Hematopoietic multipotent progenitor cell (in vitro differentiated cells): Measurements from ENCODE around the gene DEFB129. TPM values are rescaled to one million over a fixed set of nuclear protein-coding genes. Genes with fewer than 3 reads are reported as not detected.
A peak's percentile ranks its signal among the peaks of the same experiment; 100 is the strongest.
"Not testable (repeated sequence)": the region's sequence is repeated elsewhere in the genome, so short reads cannot be mapped to it uniquely, and the experiment has no call there.

Source experiments
- DNase-seq, 3 donors: peaks; one replicate each; pipeline ENCODE4 v3.0.0-alpha.2; 2011 to 2015; ENCODE audit warnings: low read depth in 2 of 3, low spot score in 2 of 3
- total RNA-seq: library from RNA; depleted of rRNA; stranded (reverse); fragments of >200 nt; gene quantifications from one replicate; pipeline ENCODE4 v1.2.3, GENCODE V29; 2012

The DEFB129 gene, protein sequence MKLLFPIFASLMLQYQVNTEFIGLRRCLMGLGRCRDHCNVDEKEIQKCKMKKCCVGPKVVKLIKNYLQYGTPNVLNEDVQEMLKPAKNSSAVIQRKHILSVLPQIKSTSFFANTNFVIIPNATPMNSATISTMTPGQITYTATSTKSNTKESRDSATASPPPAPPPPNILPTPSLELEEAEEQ
- not detected for total RNA-seq

DNA sequence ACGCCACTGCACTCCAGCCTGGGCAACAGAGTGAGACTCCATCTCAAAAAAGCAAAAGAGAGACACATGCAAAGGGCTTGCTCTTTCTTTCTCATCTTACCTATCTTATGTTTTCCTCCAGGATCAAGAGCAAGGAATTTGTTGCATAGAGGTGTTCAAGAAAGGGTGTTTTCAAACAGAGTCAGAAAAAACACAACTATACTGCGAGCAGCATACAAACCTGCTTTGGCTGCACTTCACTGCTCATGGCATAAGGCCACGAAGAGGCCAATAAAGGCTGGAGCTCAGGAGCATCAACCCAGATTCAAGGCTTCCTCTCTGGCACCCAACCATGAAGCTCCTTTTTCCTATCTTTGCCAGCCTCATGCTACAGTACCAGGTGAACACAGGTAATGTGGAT is at the start of gene DEFB129:
Gene DEFB129, plus strand, starts transcription at position 301 of the 400 bp plus-strand sequence. Its CDS starts 31 bp downstream, at position 332.
- no peak for DNase-seq

DNA sequence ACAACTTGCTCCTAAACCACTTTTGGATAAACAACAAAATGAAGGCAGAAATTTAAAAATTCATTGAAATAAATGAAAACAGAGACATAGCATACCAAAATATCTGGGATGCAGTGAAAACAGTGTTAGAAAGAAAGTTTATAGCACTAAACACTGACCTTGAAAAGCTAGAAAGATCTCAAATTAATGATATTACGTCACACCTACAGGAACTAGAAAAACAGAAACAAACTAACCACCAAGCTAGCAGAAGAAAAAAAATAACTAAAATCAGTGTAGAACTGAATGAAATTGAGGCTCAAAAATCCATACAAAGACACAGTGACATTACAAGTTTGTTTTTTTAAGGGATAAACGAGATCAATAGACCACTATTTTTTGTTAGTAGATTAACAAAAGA is 42.8 kb upstream of the DEFB129 start:
- no peak for DNase-seq

DNA sequence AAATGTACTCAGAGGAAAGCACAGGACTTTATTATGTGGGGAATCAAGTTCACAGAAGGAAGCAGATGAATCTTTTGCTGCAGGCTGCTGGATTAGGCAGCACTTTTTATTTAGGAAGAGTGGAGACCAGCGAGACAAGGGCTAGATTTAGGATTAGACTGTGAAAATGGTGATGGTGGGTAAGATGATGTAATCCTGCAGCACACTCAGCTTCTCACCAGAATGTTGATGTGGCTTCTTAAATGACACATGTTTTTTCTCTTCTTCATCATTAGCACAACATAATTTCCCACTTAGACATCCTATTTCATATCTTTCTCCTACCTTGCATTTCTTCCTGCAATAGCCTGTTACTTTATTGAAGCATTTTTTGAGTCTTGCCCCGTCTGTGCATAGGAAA is 39.3 kb upstream of the DEFB129 start:
- no peak for DNase-seq

DNA sequence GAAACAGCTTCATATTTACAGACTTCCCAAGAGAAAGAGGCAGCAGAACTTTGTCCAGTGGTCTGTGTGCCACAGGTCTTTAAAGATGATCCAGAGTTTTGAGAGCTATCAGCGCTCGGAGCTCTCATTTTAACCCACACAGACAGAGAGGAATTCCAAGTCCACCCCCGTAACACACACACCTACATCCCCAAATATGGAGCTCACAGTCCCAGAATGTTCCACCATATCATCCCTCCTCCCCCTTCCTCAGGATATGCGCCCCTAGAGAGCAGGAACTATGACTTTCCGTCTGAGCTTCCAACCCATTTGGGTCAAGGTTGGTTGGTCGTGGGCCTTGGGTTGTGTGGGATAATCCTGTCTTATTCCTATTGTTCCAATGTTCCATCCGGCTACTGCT is 37.4 kb upstream of the DEFB129 start, which contains the start of gene DEFB128:
Gene DEFB128, minus strand, starts transcription at position 101 of the 400 bp plus-strand sequence. Its CDS starts 88 bp downstream, at position 13.
- DNase-seq: no peak

DNA sequence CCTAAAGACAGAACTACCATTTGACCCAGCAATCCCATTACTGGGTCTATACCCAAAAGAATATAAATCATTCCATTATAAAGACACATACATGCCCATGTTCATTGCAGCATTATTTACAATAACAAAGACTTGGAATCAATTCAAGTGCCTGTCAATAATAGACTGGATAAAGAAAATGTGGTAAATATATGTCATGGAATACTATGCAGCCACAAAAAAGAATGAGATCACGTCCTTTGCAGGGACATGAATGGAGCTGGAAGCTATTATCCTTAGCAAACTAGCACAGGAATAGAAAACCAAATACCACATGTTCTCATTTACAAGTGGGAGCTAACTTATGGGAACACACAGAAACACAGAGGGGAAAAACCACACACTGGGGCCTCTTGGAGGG is 28.8 kb upstream of the DEFB129 start:
- no peak for DNase-seq

DNA sequence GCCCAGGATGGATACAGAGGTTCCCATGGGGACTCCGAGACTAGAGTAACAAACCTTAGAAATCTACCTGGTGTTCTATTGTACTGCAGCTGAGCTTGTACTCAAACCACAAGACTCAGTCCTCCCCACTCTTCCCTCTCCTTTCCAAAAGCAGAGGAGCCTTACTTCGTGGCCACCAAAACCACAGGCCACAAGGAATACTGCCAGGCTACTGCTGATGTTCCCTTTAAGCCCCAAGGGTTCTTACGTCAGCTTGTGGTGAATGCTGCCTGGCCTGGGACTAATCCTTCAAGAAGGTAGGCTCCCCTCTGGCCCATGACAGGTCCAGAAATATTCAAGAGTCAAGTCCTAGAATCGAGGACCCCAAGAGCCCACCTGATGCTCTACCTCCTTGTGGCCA is 27.1 kb upstream of the DEFB129 start:
- DNase-seq: no peak

DNA sequence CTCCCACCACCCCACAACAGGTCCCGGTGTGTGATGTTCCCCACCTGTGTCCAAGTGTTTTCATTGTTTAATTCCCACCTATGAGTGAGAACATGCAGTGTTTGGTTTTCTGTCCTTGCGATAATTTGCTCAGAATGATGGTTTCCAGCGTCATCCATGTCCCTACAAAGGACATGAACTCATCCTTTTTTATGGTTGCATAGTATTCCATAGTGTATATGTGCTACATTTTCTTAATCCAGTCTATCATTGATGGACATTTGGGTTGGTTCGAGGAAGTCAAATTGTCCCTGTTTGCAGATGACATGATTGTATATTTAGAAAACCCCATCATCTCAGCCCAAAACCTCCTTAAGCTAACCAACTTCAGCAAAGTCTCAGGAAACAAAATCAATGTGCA is 23.4 kb upstream of the DEFB129 start:
- not testable (repeated sequence) for DNase-seq

DNA sequence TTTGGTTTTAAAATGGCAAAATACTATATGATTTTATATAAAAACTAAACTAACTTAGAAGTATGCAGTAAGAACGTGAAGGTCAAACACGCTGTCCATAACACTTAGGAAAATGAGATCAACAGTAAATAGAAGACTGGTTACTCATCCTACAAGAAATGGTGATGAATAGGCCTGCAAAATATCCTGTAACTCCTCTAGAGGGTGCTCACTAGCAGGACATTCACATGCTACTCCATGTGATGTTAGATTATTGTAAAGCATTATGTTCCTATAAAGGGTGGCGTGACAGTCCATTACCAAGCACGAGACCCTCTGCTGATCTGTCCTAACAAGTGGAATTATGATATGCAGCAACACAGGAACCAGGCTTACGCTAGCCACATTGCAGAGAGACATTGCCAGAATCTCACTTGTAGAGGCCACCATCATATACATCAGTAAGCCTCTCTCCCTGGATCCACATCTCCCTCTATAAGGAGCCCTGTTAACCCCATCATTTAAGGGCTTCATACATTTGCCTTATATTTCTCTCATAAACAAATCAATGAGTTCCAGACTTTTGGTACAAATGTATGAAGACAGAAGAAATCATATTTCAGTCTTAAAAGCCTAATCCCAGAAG is 18.0 kb upstream of the DEFB129 start:
- peak; percentile 11 to 69 (median 47) for DNase-seq

DNA sequence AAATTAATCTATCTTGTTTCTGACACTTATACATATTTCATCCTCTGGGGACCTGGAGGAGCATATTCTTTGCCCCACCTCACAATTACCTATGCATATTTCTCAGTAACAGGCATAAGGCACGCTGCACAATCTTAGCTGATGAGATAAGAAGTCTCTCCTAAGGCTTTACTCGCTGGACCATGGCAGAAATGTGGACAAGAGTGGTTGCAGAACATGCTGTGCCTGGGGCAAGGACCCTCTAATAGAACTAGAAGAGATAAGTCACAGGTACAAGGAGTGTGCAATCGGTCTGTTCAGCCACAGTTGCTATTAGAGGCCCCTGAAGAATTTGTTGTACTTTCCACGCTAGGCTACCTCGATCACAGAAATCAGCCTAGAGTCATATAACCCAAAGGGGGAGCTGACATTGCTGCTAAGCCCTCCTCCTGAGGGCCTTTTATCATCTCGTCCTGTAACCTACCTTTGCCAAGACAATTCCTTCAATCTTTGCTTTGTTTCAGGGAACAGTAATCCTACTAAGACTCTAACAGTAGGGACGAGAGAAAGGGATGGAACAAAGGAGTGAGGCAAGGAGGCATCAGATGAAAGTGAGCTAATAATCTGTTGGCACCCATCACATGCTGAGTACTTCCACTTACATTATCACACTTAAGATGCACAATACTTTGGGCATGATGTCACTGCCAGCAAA is 16.1 kb upstream of the DEFB129 start:
- no peak for DNase-seq

DNA sequence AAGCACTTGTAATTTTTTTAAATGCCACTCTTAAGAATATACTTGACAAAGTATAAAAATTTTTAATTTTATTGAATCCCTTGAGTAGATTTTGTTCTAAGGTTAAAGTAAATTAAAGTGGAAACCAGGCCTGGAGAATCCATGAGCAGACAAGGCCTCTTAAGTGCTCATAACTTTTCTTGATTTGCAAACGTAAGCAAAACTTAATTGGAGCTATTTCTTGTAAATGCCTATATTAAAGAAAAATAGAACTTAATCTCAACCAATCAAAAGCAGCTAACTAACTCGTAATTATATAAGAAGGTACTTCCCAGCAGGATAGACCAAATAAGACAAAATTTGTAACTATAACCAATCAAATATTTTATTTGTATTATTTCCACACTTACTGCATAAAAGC is 12.7 kb upstream of the DEFB129 start:
- no peak for DNase-seq

DNA sequence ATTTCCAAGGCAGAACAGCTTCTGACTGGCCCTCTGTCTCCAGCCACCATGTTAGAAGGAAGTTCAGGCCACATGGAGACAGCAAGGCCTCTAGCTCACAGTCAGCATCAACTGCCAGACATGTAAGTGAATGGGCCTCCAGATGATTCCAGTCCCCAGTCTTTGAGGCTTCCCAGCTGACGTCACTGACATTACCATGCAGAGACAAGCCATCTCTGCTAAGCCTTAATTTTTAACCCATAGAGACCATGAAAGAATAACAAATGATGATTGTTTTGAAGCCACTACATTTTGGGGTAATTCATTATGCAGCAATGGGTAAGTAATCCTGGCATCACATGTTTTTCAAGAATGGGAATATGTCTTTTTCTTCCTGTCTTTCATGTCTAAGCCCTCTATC is 11.3 kb upstream of the DEFB129 start:
- DNase-seq: no peak

DNA sequence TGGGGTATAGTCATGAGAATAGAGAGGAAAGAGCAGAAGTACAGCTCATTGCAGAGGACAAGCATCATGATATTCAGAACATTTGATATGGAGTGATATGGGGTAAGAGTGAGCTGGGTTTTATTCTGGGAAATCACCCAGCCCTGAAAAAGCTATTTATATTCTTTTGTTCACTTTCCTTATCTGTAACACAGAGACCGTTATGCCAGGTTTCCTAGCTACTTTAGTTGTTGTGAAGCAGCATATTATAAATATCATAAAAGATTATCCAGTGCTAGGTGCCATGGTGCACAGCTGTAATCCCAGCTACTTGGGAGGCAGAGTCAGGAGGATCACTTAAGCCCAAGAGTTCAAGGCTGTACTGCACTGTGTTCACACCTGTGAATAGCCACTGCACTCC is 9.8 kb upstream of the DEFB129 start:
- no peak for DNase-seq

DNA sequence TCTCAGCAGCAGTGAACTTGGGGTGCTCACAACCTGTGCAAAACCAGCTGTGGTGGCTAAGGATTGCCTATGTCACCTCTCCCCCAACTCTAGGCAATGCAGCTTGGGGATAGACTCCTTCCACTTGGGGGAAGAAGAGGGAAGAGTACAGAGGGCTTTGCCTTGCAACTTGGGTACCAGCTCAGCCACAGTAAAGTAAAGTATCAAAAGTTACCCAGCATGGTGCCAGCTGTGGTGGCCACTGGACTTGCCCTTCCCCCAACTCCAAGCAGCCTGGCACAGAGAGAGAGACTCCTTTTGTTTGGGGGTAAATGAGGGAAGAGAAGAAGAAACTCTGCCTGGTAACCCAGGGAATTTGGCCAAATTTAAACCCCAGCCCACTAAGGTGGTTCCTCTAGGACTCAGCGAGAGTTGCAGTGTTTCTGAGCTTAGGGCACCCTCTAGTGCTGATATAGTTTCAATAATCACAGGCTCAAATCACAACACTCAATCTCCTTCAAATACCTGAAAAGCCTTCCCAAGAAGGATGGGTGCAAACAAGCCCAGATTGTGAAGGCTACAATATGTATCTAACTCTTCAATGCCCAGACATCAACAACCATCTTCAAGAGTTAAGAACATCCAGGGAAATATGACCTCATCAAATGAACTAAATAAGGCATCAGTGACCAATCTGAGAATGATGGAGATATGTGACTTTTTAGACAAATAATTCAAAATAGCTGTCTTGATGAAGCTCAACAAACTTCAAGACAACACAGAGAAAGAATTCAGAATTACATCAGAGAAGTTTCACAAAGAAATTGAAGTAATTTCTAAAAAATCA is 7.6 kb upstream of the DEFB129 start:
- DNase-seq: peak in 2 of 3 donors; percentile 41 to 66

DNA sequence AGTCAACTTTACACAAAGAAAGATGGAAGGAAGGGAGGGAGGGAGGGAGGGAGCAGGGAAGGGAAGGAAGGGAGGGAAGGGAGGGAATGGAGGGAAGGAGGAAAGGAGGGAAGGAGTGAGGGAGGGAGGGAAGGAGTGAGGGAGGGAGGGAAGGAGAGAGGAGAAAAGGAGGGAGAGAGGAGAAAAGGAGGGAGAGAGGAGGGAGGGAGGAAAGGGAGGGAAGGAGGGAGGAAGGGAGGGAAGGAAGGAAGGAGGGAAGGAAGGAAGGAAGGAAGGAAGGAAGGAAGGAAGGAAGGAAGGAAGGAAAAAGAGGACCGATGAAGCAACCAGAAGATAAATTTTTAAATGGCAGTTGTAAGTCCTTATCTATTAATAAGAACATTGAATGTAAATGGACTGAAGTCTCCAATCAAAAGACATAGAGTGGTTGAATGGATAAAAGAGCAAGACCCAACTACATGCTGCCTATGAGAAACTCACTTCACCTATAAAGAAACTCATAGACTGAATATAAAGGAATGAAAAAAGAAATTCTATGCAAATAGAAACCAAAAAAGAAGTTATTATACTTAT is 5.7 kb upstream of the DEFB129 start:
- DNase-seq: no peak

DNA sequence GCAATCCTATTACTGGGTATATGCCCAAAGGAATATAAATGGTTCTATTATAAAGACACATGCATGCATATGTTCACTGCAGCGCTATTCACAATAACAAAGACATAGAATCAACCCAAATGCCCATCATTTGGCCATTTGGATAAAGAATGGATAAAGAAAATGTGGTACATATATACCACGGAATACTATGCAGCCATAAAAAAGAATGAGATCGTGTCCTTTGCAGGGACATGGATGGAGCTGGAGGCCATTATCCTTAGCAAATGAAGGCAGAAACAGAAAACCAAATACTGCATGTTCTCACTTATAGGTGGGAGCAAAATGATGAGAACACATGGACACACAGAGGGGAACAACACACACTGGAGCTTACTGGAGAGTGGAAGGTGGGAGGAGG is 1.2 kb upstream of the DEFB129 start:
- not testable (repeated sequence) for DNase-seq

DNA sequence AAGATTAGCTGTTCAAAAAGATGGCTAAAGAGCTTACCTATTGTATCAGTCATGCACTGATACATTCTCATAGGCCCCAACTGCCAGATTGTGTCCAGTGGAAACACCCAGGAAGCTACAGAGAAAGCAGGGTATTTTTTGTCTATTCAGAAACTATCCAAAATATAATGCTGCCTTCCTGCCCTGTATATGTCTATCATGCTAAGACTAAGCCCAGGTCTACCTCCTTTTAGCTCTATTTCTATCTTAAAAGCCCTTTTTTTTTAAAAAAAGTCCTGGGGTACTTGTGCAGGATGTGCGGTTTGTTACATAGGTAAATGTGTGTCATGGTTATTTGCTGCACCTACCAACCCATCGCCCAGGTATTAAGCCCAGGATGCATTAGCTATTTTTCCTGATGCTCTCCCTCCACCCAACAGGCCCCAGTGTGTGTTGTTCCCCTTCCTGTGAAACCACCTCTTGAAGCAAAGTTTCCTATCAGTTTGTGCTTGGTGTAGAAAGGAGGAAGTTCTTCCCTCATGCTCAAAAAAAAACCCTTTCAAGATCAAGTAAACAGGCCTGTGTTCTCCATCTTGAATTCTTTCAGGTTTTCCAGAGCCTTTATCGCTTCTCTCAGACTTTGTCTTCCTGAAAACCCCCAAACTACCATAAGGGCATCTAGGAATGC is 514 bp downstream of the DEFB129 start:
- peak in 2 of 3 donors; percentile 22 to 68 for DNase-seq

DNA sequence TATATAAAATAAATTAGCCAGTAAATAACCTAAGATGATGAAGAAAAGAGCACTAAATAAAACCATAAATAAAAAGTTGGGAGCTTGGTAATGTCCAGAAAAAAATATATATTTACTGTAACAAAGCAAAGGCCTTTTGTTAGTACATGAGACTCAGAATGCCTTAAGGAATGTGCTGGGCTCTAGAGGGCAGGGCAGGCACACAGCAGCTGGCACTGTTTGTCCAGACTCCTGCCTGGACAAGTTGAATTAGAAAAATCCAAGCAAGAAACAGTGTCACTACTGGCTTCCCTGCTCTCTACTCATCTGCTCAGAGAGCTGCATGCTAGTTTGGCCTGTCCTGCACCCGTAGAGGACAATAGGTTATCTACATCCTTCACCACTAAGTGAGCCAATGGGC is 8.8 kb downstream of the DEFB129 start:
- DNase-seq: no peak

DNA sequence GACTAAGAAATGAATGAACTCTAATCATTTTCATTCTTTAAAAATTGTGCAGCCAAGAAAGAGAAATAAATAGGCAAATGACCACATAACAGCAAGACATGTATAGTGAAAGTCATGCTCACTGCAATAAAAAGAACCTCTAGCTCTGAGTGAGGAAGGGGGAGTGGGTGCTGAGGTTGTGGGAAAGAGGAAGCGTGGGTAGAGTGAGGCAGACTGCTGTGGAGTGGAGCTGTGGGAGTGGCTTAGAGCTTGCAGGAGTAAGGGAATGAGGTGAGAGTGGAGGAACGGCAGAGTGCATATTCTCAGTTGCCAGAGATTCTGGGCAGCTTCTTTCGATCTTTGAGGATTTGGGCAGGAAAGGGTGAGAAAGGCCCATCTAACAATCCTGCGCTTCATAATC is 10.4 kb downstream of the DEFB129 start:
- peak in 2 of 3 donors; percentile 59 to 73 for DNase-seq

DNA sequence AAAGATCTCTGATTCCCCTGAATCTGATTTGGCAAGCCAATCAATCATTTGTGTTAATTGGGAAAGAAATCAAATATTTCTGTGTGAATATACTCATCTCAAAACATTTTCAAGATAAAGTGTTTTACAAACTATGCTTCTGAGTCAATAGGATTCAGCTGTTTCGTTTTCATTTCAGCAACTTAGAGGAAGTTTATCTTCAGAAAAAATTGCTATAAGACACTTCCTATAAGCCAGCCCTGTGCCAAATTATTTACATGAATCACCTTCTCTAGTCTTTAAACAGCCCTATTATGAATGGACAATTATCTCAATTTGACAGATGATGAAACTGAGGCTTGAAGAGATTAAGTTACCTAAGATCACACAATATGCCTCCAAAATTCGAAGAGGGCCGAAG is 10.9 kb downstream of the DEFB129 start:
- peak in 2 of 3 donors; percentile 31 to 70 for DNase-seq

DNA sequence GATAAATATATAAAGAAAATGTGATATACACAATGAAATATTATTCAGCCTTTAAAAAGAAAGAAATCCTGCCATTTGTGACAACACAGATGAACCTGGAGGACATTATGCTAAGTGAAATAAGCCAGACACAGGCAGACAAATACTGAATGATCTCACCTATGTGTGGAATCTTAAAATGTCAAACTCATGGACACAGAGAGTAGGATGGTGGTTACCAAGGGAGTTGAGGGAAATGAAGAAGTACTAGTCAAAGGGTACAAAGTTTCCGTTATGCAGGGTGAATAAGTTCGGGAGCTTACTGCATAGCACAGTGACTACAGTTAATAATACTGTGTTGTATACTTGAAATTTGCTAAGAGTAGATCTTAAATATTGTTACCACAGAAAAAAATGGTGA is 15.8 kb downstream of the DEFB129 start:
- no peak for DNase-seq
